ENCODE data around the gene SLC49A4.

The SLC49A4 gene

DNA sequence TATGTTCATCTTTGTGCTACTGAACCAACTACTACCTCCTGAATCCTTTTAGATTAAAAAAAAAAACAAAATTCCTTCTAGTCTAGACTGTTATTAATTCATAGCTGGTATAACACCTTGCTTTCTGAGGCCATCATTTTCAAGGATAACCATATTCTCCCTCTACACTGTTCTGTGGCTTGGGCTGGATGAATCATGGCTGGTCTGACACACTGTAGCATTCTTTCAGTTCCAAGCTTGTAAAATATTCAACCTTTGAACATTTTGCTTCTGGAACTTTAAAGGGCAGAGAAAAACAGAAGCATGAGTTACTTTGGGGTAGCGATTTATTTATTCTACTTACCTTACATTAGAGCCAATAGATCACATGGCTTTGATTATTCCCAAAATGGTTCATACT, 8.8 kb upstream of the SLC49A4 start:
- DNase-seq (ENCODE audit: low read depth in 2 of 2): no peak

DNA sequence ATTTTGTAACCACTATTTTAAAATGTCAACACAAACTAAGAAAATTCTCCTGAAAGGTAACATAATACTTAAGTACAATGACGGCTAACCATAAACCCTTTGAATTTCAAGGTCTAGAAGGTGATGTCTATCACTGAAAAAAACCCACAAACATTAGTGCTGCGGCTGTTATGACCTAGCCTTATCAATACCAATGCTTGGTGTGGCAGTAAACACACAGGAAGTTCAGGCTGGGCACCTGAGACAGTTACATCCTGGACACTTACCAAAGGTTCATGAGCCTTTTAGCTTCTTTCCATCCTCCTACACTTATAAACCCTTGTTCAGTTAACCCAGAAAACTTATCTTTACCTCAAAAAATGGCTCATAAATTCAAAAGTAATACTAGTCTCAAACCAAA, 7.0 kb upstream of the SLC49A4 start:
- no peak for DNase-seq (ENCODE audit: low read depth in 2 of 2)

DNA sequence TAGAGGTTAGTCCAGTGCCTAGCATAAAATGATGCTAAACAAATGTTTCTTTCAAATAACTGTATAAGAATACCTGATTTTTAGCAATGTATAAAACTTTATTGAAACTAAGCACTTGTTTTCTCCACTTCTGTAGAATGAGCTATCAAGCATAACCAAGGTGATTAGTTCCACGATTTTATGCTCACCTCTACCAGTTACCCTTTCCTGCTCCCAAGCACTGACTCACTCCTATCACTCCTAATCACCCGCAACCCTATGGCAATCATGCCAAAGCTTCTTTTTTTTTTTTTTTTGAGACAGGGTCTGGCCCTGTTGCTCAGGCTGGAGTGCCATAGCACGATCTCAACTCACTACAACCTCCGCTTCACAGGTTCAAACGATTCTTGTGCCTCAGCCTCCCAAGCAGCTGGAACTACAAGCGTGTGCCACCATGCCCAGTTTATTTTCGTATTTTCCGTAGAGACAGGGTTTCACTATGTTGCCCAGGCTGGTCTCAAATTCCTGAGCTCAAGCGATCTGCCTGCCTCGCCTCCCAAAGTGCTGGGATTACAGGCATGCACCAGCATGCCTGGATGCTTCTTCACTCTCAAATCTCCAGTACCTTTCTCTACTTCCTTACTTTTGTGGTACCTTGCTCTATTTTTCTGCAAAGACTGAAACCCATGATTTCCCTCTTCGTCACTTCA, 5.1 kb upstream of the SLC49A4 start:
- no peak for DNase-seq (ENCODE audit: low read depth in 2 of 2)

DNA sequence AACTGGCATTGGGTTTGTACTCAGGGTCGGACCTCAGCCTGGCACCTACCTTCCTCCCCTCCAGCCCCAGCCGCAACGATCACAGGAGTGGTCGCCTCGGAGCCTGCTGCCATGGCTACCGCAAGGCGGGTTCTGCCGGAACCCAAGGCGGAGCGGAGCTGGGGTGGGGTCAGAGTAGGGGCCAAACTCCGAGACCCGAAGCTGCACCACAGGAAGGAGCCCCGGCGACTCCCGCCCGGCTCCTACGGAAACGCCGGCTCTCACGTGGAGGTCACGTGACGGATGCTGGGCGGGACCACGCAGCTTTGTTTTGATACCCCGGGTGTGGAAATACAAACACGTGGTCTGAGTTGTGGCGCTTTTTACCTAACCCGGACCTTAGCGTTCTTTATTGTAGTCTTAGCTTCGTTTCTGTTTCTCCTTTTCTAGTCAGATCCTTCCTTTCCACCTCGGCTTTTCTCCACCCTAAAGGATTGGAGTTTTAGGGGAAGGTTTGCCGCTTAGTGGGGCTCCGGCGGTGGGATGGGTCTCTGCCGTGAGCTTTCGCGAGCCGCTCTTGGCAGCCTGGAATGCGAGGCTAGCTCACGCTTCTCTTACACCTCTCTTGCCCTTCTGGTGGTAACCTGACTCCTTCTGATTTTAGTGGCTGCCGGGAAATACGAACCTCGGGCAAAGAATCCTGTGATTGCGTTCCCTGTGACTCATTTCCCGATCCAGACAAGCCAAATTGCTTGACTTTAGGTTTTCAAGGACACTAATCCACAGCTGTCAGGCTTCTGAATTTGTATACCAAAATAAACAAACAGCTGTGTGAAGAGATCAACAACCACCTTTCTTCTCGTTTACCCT, 1.1 kb upstream of the SLC49A4 start, which contains the start of gene HSPBAP1:
Gene HSPBAP1, minus strand, starts transcription at position 264 of the 849 bp plus-strand sequence. Its CDS starts 151 bp downstream, at position 113.
- DNase-seq (ENCODE audit: low read depth in 2 of 2): peak; percentile 80 to 86

DNA sequence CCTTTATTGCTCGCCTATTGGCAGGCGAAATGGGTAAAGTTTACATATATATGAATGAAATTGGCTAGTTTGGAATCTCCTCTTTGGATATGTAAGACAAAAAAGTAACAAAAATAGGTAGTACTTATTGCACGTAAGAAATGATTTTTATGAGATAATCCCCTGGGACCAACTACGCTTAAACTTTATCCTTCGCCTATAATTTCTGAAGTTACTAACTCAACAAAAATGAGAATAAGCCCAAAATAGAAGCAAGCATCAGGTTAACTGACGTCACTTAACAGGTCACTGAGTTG, 438 bp upstream of the SLC49A4 start:
- DNase-seq (ENCODE audit: low read depth in 2 of 2): no peak

DNA sequence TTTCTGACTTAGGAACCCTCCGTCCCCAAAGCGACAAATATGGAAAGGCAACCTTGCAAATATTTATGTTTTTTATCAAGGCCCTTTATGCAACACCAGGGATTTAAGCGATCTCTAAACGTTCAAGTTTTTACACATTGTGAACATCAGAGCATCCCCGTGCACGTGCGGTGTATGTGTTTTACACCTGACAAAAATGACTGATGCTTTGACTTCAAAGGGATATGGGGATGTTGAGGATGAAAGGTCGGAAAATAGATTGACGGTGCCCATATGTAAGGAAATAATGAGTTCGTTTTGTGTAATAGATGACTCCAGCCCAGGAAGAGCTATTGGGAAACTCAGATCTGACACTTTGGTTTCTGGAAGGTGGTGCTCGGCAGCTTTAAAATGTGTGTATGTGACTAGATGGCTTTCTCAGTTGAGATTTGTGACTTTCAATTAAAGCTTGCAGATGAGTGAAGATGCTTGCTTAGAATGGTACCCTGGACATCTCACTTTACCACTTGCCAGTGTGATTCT, 866 bp downstream of the SLC49A4 start:
- DNase-seq (ENCODE audit: low read depth in 2 of 2): no peak

DNA sequence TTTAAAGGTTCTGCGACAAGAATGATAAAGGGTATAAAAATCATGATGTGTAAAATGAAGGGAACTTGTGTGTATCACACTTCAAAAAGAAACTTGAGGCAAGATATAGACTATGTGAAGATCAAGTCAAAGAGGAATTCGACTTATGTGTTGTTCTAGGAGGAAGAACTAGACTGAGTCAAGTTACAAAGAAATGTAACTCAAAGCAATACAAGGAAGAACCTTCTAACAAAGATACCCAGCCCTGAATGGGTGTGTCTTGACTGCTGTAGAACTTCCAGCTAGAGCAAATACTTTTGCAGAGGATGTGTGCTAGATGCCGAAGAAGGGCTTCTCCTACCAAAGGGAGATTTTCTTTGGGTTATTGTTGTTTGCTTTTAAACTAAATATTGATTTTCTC, 2.4 kb downstream of the SLC49A4 start:
- DNase-seq (ENCODE audit: low read depth in 2 of 2): no peak

DNA sequence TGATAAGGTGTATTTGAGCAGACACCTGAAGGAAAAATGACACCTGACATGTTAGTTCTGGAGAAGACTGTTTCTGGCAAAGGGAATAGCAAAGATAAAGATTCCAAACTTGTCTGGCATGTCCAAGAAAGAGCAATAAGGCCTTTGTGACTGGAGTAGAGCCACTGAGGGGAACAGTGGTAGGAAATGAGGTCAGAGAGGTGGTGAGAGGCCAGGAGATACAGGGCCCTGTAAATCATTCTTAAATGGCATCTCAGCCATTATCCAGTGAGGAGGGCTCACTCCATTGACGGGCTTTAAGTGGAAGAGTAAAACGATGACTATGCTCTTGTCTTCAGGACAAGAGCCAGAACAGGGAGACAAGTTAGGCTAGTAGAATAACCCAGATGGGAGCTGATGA, 4.5 kb downstream of the SLC49A4 start:
- DNase-seq (ENCODE audit: low read depth in 2 of 2): no peak

DNA sequence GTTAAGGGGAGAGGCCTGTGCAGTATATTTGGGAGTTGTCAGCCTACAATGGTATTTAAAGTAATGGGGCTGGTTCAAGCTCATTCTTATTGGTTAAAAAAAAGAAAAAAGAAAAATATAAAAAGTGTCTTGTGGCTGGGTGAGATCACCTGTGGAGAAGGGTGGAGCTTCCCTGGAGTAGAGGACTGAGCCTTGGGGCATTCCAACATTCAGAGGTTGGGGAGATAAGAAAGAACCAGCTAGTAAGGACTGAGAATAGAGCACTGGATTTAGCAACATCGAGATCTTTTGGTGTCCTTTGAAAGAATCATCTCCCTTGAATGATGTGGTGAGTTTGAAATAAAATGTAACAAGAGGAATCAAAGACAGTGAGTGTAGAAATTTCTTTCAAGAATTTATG, 5.2 kb downstream of the SLC49A4 start:
- no peak for DNase-seq (ENCODE audit: low read depth in 2 of 2)

DNA sequence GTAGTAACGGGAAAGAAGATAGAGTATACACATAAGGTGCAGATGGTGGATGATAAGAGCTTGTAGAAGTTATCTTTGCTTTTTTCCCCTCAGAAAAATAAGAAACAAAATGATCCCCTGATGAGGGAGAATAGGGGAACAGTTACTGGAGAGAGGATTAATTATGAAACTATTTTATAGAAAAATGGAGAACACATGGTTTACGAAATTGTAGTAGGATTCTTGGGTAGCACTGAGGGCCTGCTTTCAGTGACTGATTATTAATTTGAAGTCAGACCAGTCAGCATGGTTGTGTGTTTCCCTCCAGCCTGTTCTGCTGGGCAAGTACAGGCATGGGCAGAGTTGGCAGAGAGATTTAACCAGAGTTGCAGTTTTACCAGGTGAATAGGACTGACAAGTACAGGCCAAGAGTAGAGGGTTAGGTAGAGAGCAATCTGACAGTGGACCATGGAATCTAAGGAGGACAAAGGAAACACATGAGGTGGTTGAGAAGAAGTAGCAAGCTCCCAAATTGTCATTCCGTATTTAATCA, 5.9 kb downstream of the SLC49A4 start:
- DNase-seq (ENCODE audit: low read depth in 2 of 2): no peak

DNA sequence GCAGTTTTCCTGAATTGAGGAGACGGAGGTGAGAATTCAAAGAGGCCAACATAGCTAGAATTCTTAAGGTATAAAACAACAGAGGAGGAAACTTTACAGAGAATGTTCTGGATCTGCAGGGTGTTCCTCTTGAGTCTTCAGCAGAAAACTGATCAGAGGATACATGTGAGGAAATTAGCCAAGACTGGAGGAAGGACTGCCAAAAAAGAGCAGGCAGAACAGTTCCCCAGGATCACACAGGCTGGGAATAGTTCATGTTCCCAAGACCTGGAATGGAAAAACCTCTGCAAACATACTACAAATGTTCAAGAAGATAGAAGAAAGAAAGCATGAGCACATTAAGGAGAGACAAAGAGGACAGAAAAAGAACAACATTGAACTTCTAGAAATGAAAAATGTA, 7.5 kb downstream of the SLC49A4 start:
- no peak for DNase-seq (ENCODE audit: low read depth in 2 of 2)

DNA sequence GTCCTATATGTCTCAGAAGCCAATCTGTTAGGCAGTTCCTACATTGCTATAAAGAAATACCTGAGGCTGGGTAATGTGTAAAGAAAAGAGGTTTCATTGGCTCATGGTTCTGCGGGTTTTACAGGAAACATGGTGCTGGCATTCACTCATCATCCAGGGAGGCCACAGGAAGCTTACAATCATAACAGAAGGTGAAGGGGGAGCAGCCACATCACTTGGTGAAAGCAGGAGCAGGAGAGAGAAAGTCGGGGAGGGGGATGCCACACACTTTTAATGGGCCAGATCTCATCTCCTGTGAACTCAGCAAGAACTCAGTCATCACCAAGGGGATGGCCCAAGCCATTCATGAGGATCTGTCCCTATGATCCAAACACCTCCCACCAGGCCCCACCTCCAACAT, 9.1 kb downstream of the SLC49A4 start:
- DNase-seq (ENCODE audit: low read depth in 2 of 2): no peak

DNA sequence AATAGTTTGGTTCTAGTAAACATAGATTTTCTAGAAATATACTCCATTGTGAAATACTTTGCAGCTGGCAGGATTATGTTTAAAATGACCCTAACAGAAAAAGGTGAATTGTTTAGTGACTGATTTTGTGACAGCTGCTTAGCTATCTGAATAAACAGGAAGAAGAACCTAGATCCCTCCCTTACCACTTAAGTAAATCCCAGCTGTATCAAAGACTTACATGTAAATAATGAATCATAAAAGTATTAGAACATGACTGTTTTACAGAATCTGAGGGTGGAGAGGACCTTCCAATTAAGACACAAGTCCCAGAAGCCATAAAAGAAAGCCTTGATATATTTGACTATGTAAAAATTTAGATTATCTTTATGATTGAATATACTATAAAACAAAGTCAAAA, 15.9 kb downstream of the SLC49A4 start:
- no peak for DNase-seq (ENCODE audit: low read depth in 2 of 2)

DNA sequence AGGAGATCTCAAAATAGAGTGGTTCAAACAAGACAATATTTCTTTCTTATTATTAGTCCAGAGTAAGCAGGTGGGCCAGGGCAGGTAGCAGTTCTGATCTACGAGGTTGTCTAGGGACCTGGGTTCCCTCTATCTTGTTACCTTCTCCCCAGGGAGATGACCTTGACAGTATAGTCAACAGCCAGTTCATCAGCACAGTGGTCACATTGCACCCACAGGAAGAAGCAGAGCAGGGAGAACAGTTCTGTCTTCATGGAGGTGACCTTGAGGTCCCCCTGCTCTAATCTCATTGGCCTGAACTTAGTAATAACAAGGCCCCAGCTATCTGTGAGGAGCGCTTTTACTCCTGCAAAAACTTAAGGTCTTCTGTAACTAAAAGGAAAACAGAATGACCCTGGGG, 21.7 kb downstream of the SLC49A4 start:
- no peak for DNase-seq (ENCODE audit: low read depth in 2 of 2)

DNA sequence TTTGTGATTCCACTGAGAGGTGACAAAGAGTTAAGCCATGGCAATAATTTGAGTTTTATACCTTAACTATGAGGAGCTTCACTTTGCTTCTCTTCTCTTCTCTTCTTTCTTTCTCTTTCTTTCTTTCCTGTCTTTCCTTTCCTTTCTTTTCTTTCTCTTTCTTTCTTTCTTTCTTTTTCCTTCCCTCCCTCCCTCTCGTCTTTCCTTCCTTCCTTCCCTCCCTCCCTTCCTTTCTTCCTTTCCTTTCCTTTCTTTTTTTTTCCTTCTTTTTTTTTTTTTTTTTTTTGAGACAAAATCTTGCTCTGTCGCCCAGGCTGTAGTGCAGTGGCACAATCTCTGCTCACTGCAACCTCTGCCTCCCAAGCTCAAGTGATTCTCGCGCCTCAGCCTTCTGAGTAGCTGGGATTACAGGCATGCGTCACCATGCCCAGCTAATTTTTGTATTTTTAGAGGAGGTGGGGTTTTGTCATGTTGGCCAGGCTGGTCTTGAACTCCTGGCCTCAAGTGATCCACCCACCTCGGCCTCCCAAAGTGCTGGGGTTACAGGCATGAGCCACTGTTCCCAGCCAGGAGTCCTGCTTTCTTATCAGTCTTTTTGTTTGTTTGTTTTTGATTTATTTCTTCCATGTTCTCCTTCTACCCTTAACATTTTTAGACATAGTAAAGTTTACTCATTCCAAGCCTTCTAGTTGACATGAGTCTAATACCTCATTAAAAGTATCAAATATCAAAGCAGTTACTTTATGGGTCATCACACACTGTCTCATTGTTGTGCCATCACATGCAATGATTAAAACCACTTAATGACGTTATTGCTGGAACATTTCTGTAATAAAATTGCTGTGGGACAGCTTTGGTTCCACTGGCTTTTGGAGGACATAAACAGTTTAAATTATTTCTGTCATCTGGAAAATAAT, 29.9 kb downstream of the SLC49A4 start:
- DNase-seq (ENCODE audit: low read depth in 2 of 2): no peak

DNA sequence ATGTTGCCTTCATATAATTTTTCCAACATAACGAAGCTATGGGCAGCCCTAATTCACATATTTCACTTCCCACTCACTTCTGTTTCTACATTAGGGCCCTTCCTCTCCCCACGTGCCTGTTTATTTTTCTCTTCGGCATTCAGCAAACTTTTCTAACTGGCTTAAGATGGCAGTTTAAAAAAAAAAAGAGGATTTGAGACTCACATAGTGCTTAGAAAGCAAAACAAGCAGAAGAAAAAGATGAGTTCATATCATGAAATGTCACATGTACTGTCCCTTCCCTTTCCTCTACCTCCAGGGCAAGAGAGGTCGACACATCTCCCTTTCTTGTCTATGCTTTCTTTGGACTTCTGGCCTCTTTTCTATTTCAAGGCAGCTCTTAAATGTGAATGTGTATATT, 30.6 kb downstream of the SLC49A4 start:
- DNase-seq (ENCODE audit: low read depth in 2 of 2): no peak

DNA sequence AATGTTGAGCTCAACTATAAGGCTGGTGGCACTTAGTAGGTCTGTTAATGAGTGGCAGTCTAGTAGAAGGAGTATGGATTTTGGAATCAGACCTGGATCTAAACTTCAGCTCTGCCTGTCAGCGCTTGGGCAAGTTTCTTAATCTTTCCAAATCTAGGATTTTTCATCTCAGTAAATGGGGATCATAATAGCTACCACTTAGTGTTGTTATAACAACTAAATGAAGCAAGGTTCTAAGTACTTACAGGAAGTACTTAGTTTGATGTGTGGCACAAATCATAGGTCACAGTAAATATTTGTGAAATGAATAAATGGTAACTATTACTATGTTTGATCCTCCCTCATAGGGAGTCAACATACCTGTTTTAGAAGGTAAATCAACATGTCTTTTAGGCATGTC, 31.4 kb downstream of the SLC49A4 start:
- no peak for DNase-seq (ENCODE audit: low read depth in 2 of 2)

DNA sequence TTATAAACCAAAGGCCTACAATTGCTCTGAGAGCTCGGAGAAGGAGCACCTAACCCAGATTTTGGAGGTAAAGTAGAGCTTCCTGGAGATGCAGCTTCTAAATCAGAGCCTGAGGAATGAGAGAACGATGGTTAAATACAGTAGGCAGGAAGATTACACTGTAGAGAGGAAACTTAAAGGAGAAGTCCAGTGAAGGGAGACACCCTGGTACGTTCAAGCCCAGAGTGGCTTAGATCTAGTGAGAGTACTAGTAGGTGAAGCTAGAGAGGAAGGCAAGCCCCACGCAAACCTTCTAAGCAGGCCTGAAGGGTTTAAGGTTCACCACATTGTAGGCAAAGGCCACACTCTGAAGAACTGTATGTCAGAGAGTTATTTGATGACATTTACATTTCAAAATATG, 33.4 kb downstream of the SLC49A4 start:
- no peak for DNase-seq (ENCODE audit: low read depth in 2 of 2)

DNA sequence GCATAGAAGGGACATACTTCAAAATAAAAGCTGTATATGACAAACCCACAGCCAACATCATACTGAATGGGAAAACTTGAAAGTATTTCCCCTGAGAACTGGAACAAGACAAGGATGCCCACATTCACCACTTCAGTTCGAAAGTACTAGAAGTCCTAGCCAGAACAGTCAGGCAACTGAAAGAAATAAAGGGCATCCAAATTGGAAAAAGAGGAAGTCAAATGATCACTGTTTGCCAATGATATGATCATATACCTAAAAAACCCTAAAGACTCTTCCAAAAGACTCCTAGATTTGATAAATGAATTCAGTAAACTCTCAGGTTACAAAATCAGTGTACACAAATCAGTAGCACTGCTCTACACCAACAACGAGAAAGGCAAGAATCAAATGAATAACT, 40.7 kb downstream of the SLC49A4 start:
- no peak for DNase-seq (ENCODE audit: low read depth in 2 of 2)

DNA sequence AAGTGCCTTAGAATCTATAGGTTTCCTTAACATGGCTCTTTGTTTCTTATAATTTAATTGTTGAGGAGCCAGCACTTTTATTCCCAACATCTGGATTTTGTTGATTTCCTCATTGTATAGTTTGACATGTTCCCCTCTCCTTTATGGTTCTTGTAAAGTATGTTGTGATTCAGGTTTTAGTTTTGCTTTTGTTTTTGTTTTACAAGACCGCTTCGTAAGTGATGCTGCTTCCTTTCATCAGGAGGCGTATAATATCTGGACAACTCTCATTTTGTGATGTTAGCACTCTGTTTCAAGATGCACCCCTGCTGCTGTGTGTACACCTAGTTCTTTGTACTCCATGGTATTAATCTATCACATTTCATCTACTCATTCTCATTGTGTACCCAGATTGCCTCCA, 48.7 kb downstream of the SLC49A4 start:
- no peak for DNase-seq (ENCODE audit: low read depth in 2 of 2)

DNA sequence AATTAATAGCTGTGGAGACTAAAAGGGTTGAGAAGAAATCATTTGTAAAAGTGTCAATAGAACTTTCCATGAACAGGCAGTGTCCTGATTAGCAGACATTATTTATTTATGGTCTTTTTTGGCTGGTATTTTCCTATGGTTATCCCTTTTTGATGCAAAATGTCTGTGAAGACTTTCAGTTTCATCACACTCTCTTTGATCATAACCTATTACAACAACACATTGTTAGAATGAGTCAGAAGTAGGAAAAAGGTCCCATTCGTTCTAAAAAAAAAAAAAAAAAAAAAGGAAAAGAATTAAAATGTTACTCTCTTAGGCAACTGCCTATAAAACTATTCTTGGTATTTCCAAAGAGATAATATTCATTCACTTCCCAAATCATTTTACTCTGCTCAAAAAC, 62.1 kb downstream of the SLC49A4 start:
- DNase-seq (ENCODE audit: low read depth in 2 of 2): no peak

DNA sequence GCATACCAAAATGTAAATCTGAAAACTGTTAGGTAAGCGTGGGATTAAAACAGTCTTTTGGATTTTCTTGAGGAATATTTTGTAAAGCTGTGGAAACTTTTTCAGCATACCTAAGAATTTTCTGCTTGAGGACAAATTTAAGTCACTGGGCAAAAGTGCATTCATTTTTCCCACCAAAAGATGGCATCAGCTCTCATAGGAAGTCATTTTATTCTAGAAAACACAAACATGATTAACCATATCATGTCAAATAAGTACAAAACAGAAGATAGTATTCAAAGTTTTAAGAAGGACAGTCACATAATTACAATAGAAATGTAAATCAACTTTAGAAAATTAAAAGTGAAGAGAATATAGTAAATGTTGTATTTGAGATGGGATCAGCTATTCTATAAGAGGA, 63.5 kb downstream of the SLC49A4 start:
- no peak for DNase-seq (ENCODE audit: low read depth in 2 of 2)
